H7 (cell line): ENCODE data around the gene PRKN. TPM values are rescaled to one million over a fixed set of nuclear protein-coding genes. Genes with fewer than 3 reads are reported as not detected.

ENCODE experiments used
- DNase-seq: peaks from one replicate; pipeline ENCODE4 v3.0.0; 2012
- H3K27me3 ChIP-seq: 2 replicates; pipeline ENCODE4 v1.6.0; 2011; ENCODE audit warnings: mild to moderate bottlenecking, low read length; ENCODE audit not compliant: control insufficient read depth, insufficient read depth
- H3K36me3 ChIP-seq: replicated peaks from 2 replicates; pipeline ENCODE4 v1.5.1; 2011; ENCODE audit warnings: low read length; ENCODE audit not compliant: control insufficient read depth, insufficient read depth
- H3K4me3 ChIP-seq: 2 replicates; pipeline ENCODE4 v1.5.1; 2011; ENCODE audit warnings: low read depth, mild to moderate bottlenecking, control low read depth, low read length, moderate library complexity; ENCODE audit not compliant: insufficient read depth
- total RNA-seq: library from RNA; depleted of rRNA; stranded (reverse); fragments of >200 nt; shearing (Covaris generic); gene quantifications from 2 replicates; pipeline ENCODE4 v1.2.3, GENCODE V29; 2014

PRKN gene
- total RNA-seq, 1 experiment from 2014 or later = 0.90 TPM

DNA sequence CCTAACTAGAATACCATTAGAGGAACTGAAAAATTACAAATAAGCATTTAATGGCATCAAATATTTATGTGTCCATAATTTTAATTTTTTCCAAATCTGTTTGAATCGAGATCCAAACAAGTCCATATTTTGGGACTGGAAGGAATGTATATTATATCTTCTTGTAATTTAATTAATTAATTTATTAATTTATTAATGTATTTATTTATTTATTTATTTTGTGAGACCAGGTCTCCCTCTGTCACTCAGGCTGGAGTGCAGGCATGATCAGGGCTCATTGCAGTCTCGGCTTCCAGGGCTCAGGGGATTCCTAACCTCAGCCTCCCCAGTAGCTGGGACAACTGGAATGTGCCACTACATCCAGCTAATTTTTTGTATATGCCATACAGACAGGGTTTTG is 453.6 kb downstream of the PRKN start:
- Histone ChIP-seq H3K27me3 (no peaks in the 10 kb centered on the region), H3K36me3 (no peaks in the 10 kb centered on the region), H3K4me3 (no peak overlapping the region)
- no peak for DNase-seq

DNA sequence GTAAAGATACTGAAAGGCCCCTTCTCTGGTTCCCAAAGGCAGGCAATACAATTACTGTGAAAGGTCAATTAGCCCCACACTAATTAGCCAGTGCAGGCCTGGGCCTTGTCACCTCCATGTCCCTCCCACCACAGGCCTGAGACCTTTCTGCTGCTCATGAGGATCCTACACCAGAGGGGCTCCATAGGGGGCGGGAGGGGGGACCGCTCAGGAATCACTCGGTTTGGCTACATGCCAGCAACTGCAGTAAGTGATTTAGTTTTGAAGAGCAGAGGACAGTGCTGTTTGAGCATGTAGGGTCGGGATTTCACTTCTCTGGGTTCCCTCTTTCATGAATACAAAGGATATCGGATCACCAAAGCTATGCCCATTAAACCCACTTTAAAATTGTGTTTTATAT is 455.6 kb downstream of the PRKN start:
- Histone ChIP-seq H3K27me3 (no peaks in the 10 kb centered on the region), H3K4me3 (no peak overlapping the region), H3K36me3 (no peaks in the 10 kb centered on the region)
- DNase-seq = peak; percentile 39

DNA sequence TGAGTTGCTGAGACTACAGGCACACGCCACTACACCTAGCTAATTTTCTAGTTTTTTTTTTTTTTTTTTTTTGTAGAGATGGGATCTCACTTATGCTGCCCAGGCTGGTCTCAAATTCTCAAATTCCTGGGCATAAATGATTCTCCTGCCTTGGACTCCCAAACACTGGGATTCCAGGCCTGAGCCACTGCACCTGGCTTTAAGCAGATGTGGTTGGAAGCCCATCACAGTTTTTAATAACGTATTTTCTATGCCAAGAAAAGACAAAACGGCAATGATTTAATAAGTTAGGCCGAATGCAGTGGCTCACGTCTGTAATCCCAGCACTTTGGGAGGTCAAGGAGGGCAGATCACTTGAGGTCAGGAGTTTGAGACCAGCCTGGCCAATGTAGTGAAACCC is 456.6 kb downstream of the PRKN start:
- Histone ChIP-seq H3K4me3 (no peak overlapping the region), H3K27me3 (no peaks in the 10 kb centered on the region), H3K36me3 (no peaks in the 10 kb centered on the region)
- no peak for DNase-seq

GRCh38 chr6:162267641-162268040 is 459.9 kb downstream of the PRKN start:
- DNase-seq = no peak
- Histone ChIP-seq H3K27me3 (no peaks in the 10 kb centered on the region), H3K4me3 (no peak overlapping the region), H3K36me3 (no peaks in the 10 kb centered on the region)

GRCh38 chr6:162267126-162267525 is 460.4 kb downstream of the PRKN start:
- Histone ChIP-seq H3K36me3 (no peaks in the 10 kb centered on the region), H3K4me3 (no peak overlapping the region), H3K27me3 (no peaks in the 10 kb centered on the region)
- DNase-seq = no peak

DNA sequence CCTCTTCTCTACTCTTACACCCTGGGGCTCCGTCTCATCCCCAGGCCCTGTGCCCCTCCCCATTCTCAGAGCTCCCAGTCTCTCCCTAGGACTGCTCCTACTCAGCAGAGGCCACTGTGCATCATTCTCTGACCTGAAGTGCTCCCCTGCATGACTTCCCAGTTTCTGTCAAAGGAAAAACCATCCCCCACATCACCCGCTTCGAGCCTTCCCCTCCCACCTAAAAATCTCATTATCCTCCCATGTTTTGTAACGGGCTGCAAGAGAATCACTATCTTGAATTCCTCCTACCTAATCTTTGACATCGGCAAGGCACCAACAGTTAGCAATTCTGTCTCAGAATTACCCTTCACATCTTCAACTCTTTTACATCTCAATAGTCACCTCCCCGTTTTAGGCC is 463.0 kb downstream of the PRKN start:
- Histone ChIP-seq H3K27me3 (no peaks in the 10 kb centered on the region), H3K4me3 (no peak overlapping the region), H3K36me3 (no peaks in the 10 kb centered on the region)
- peak; percentile 31 for DNase-seq

- Histone ChIP-seq H3K4me3 (no peak overlapping the region), H3K36me3 (no peaks in the 10 kb centered on the region), H3K27me3 (no peaks in the 10 kb centered on the region)
- DNase-seq = no peak
These were observed 464.9 kb downstream of the PRKN start for GRCh38 chr6:162262466-162263196.

DNA sequence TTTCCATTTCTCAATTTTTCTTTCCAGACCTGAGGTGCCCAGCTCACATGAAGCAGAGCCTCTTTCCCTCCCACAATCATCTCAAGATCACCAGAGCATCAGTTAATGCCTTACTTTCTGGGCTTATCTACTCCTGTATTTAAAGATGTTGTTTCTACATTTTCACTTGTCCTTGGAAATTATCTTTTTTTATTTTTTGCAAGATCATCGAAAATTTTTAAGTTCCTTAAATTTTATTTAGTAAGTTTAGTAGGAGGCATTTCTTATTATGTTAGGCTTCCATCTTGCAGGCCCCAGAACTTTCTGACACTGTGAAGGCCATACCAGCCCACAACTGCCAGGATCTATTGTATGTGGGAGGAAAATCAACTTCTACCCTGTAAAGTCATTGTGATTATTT is 466.0 kb downstream of the PRKN start:
- H3K4me3 ChIP-seq = no peak overlapping the region
- H3K36me3 ChIP-seq = no peaks in the 10 kb centered on the region
- no peak for DNase-seq
- H3K27me3 ChIP-seq = no peaks in the 10 kb centered on the region

DNA sequence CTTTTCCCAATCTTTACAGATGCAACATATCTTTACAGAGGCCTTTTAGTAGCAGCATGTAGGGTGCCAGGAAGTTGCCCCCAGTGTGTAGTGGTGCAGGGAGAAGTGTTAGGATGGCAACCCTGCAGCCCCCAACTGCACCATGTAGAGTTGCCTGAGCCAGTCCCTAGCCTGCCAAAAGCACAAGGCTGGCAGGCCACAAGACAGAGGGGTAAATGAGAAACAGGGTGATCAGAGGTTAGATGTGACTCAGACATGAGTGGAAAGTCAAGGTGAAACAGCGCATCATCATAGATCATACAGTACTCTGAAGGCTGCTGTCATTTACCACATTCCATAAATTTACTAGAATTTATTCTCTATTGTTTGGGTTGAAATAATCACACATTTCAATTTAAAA is 467.5 kb downstream of the PRKN start:
- Histone ChIP-seq H3K36me3 (no peaks in the 10 kb centered on the region), H3K4me3 (no peak overlapping the region), H3K27me3 (no peaks in the 10 kb centered on the region)
- no peak for DNase-seq

GRCh38 chr6:162258647-162259046 is 468.9 kb downstream of the PRKN start:
- H3K4me3 ChIP-seq = no peak overlapping the region
- H3K36me3 ChIP-seq = no peaks in the 10 kb centered on the region
- H3K27me3 ChIP-seq = no peaks in the 10 kb centered on the region
- no peak for DNase-seq

DNA sequence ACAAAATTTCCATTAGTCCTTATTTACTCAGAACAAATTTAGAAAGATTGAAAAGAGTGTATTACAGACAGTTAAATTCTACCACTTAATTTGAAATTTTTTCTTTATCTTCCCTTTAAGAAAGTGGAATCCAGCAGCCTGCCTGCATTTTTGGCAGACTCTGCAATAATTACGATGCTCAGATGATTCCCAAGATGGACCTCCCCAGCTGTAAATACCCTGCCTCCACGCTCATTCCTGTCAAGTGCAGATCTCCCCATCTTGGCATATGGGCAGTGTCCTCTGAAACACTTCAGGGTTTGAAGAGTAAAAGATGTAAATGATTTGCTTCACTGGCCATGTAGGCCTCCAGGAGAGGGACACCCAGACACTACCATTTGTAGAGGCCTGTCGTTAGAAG is 471.2 kb downstream of the PRKN start:
- Histone ChIP-seq H3K4me3 (no peak overlapping the region), H3K27me3 (no peaks in the 10 kb centered on the region), H3K36me3 (no peaks in the 10 kb centered on the region)
- no peak for DNase-seq

DNA sequence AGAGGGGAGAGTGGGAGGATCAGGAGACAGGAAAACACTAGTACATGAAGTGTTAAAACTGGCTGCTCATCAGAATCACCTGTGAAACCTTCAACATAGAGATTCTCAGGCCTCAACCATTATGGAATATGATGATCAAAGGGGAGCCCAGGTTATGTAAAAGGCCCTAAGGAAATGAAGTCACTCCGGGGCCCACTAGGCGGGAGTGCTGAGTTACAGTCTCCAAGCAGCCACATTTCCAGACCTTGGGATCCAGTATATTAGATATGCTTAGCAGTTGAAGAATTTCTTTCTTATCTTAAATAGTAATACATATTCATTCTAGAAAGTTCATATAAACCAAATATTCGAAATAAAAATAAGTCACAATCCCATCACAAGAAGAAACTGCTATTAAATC is 476.3 kb downstream of the PRKN start:
- Histone ChIP-seq H3K36me3 (no peaks in the 10 kb centered on the region), H3K4me3 (no peak overlapping the region), H3K27me3 (no peaks in the 10 kb centered on the region)
- DNase-seq = peak; percentile 32

- DNase-seq = no peak
- Histone ChIP-seq H3K27me3 (no peaks in the 10 kb centered on the region), H3K4me3 (no peak overlapping the region), H3K36me3 (no peaks in the 10 kb centered on the region)
These were observed 477.5 kb downstream of the PRKN start for GRCh38 chr6:162249907-162250642.

DNA sequence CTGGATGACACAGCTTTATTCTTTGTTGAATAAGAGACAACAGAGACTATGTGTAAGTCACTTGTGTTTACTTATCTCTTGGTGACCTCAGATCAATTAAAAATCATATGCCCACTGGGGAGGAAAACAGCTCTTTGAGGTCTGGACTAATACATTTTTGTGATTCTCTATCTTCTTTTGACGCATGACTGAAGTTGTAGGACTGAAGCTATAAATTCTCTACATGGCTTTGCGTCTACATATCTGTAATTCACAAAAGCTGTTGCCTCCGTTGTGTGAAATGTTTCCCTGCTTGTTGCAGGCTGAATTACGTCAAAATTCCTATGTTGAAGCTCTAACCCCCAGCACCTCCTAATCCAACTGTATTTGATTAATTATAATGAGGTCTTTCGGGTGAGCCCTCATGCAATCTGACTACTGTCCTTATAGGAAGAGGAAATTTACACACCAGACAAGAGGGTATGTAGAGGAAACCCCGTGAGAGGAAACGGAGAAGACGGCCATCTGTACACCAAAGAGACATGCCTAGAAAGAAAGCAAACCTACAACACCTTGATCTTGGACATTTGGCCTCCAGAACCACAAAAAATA is 481.6 kb downstream of the PRKN start:
- Histone ChIP-seq H3K36me3 (no peaks in the 10 kb centered on the region), H3K4me3 (no peak overlapping the region), H3K27me3 (no peaks in the 10 kb centered on the region)
- no peak for DNase-seq

DNA sequence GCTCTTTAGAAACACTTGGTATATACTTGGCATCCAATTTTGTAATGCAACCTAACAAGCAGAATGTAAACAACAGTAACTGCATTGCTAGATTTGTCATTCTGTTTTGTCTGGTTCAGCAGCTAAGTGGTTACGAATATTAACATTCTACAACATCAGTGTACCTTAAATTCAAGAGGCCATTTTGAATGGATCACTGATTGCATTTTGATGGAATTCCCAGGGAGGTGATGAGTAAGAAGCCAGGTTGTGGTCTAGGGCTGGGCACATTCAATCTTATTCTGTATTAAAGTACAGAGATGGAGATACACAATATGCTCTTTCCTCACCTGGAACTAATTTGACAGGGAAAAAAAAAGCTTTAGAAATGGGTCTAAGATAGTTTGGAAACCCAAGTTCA is 483.5 kb downstream of the PRKN start:
- no peaks in the 10 kb centered on the region for H3K27me3 ChIP-seq
- no peaks in the 10 kb centered on the region for H3K36me3 ChIP-seq
- H3K4me3 ChIP-seq = no peak overlapping the region
- DNase-seq = no peak
